Measurements from ENCODE around the gene GPS1. TPM values are rescaled to one million over a fixed set of nuclear protein-coding genes. Genes with fewer than 3 reads are reported as not detected.

Gene GPS1
- total and polyA plus RNA-seq, 2 of the 4 experiments (the other 2 are of a cell fraction): 157 to 181 TPM

DNA sequence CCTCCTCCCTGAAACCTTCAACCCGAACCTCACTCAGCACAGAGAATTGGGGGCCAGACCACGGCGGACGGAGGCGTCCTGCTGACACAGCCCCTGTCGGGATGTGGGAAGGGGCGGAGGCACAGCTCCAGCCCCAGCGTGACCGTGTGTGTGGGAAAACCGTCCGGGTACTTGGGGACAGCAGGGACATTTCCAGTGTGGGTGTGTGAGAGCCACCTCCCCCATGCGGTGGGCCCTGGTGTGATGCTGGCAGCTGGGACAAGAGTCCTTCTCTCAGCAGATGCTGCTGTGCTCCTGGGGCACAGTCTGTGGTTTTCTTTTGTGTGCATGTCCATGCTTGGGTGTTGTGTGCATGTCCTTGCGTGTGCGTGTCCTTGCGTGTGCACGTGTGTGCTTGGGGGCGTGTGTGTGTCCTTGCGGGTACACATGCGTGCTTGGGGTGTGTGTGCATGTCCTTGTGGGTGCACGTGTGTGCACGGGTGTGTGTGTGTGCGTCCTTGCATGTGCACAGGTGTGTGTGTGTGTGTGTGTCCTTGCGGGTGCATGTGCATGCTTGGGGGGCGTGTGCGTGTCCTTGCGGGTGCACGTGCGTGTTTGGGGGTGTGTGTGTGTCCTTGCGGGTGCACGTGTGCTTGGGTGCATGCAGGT is 45.9 kb upstream of the GPS1 start:
- Histone ChIP-seq H3K9ac (ENCODE audit: low read depth, low read length) (no peak overlapping the region), H3K27me3 (ENCODE audit: control insufficient read depth, insufficient read depth, low read length) (no peaks in the 10 kb centered on the region), H2BK20ac (ENCODE audit: low read depth, low read length) (no peak overlapping the region), H3K14ac (replicated peaks; ENCODE audit: low read depth, low read length) (peak overlapping the region; percentile 55; the same call in 1 of the 2 replicates), H3K4me1 (ENCODE audit: control insufficient read depth, insufficient read depth, low read length) (peaks cover 27% of the 10 kb centered on the region), H2BK120ac (ENCODE audit: low read depth, low read length) (peak overlapping the region; percentile 25), H3K18ac (ENCODE audit: low read depth, low read length) (no peak overlapping the region), H3K4me3 (ENCODE audit: insufficient read depth, low read depth, low read length) (no peak overlapping the region), H4K20me1 (ENCODE audit: insufficient read depth, low read length) (peaks cover 3% of the 10 kb centered on the region; the same call in 1 of the 2 replicates), H2BK15ac (ENCODE audit: low read depth, low read length) (no peak overlapping the region), H4K8ac (ENCODE audit: low read depth in 2 of 2, low read length in 2 of 2) (no peak overlapping the region), H3K4ac (ENCODE audit: low read depth, low read length) (peak overlapping the region; percentile 69), H3K9me1 (ENCODE audit: insufficient read depth, low read length) (peaks cover 18% of the 10 kb centered on the region), H4K5ac (ENCODE audit: low read depth, low read length) (no peak overlapping the region), H3K23ac (ENCODE audit: low read depth, low read length) (no peak overlapping the region), H2AFZ (replicated peaks; ENCODE audit: low read length, poor library complexity) (peak overlapping the region; percentile 1), H3K56ac (ENCODE audit: extremely low read depth, insufficient read depth, low read length) (no peak overlapping the region), H4K91ac (ENCODE audit: insufficient read depth, low read depth, low read length) (peak overlapping the region; percentile 46), H2AK5ac (ENCODE audit: low read depth, low read length) (peak overlapping the region; percentile 90), H2BK5ac (ENCODE audit: low read depth, low read length, poor library complexity, severe bottlenecking) (no peak overlapping the region), H3K4me2 (ENCODE audit: low read depth, low read length) (no peak overlapping the region), H3K27ac (ENCODE audit: insufficient read depth, low read length) (no peak overlapping the region), H3K36me3 (ENCODE audit: control insufficient read depth, insufficient read depth, low read length) (no peaks in the 10 kb centered on the region), H2AK9ac (replicated peaks; ENCODE audit: low read depth, low read length, poor library complexity) (peak overlapping the region; percentile 84), H3K9me3 (ENCODE audit: control insufficient read depth, insufficient read depth, low read length) (no peaks in the 10 kb centered on the region), H3K79me1 (ENCODE audit: low read depth in 1 of 2, low read length in 2 of 2) (peaks cover 11 to 33% of the 10 kb centered on the region in 2 experiments; a peak in 3 of 4 replicates)
- WGBS, 2 experiments (ENCODE audit: extremely low coverage in 2 of 2, insufficient read length in 1 of 2): 85% methylated on average over 15 of the region's 30 CpGs; no CpG with 5 or more reads in 1 of the 2 experiments
- TF ChIP-seq MAZ (IDR thresholded peaks at IDR 0.05; ENCODE audit: borderline replicate concordance, low read depth, low read length) (no peak), NFE2L2 (IDR thresholded peaks at IDR 0.05; ENCODE audit: low read depth, low read length) (no peak), MXI1 (IDR thresholded peaks at IDR 0.05; ENCODE audit: borderline replicate concordance, low read depth, low read length) (no peak)
- CTCF ChIA-PET: no interaction called here
- no TSS peak for BruUV-seq (replicated peaks)
- dilution Hi-C loops (cut with HindIII; ENCODE audit: low sequenced_read_pairs, unreplicated experiment): no loop called here
- POLR2A ChIA-PET (ENCODE audit: unreplicated experiment): no interaction called here
- DNase-seq (no peak), ATAC-seq (ENCODE audit: low read depth) (no peak)
- in situ Hi-C loops (cut with MboI; ENCODE audit: low sequenced_read_pairs): no loop called here
- intact Hi-C loops (cut with micrococcal nuclease): no loop called here

Data from IMR-90 (cell line).